SK-N-MC (cell line): ENCODE results near the gene PARD3.

ENCODE experiments used
- EZH2 ChIP-seq: fragments of 200-600 bp; sonication (generic); IDR thresholded peaks from one replicate; pipeline ENCODE4 v1.6.1; 2017; ENCODE audit warnings: antibody characterized with exemption
- FOXP2 ChIP-seq: optimal IDR thresholded peaks from 2 replicates; pipeline ENCODE3; 2011; ENCODE audit warnings: mild to moderate bottlenecking, moderate library complexity; ENCODE audit not compliant: insufficient read depth; ENCODE audit errors: extremely low read length, control extremely low read depth
- POLR2AphosphoS5 ChIP-seq: IDR thresholded peaks from 2 replicates; pipeline ENCODE4 v1.6.1; 2012; ENCODE audit warnings: mild to moderate bottlenecking, low read depth, low read length, borderline replicate concordance

GRCh38 chr10:34535872-34536271 is 279.2 kb downstream of the PARD3 start:
- no peak for TF ChIP-seq EZH2
- no peak for TF ChIP-seq POLR2AphosphoS5
- TF ChIP-seq FOXP2 = no peak
